PC-9 (cell line): ENCODE data around the gene SLC7A5.

Experiments used
- EZH2 ChIP-seq: fragments of 200-600 bp; sonication (generic); IDR thresholded peaks from 2 replicates; pipeline ENCODE4 v1.8.0; 2017; ENCODE audit warnings: antibody characterized with exemption, low read depth
- TF ChIP-seq, protein P1 (sequence below): fragments of 200-600 bp; sonication (generic); conservative IDR thresholded peaks from 2 replicates; pipeline ENCODE4 v1.6.1; 2017; ENCODE audit warnings: mixed run types, antibody characterized with exemption, mild to moderate bottlenecking, moderate library complexity

DNA sequence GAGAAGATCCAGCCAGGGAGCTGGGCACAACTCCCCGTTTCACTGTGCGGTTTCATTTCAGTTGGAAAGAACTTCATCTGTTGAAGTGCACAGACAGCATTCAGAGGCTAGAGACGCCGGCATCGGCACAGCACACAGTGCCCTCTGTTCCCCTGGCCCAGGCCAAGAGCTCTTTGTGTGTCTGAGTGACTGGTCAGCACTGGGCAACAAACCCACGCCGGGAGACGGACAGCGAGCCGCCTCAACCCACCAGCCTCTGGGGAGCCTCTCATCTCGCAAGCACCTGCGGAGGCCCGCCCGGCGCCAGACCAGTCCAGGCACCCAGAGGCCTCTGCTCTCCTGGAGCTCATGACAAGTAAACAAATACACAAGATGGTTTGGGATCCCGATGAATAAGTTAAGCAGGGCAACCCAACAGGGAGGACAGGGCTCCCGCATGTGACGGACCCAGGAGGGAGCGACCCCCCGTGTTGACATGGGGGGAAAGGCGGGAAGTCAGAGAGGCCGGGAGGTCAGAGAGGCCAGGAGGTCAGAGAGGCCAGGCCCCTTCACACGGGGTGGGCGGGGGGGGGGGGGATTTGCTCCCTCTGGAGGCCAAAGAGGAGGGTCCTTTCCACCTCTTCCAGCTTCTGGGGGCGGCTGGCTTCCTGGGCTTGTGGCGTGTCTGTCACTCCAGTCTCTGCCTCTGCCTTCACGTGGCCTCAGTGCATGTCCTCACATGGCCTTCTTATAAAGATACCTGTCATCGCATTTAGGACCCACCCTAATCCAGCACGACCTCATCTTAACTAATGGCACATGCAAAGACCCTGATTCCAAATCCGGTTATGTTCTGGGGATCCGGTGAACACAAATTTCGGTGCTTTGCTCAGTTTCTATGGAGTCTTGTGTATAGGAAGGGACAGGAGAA lies 77.8 kb downstream of the SLC7A5 start:
- TF ChIP-seq, protein P1, sequence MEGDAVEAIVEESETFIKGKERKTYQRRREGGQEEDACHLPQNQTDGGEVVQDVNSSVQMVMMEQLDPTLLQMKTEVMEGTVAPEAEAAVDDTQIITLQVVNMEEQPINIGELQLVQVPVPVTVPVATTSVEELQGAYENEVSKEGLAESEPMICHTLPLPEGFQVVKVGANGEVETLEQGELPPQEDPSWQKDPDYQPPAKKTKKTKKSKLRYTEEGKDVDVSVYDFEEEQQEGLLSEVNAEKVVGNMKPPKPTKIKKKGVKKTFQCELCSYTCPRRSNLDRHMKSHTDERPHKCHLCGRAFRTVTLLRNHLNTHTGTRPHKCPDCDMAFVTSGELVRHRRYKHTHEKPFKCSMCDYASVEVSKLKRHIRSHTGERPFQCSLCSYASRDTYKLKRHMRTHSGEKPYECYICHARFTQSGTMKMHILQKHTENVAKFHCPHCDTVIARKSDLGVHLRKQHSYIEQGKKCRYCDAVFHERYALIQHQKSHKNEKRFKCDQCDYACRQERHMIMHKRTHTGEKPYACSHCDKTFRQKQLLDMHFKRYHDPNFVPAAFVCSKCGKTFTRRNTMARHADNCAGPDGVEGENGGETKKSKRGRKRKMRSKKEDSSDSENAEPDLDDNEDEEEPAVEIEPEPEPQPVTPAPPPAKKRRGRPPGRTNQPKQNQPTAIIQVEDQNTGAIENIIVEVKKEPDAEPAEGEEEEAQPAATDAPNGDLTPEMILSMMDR: no peak
- no peak for TF ChIP-seq EZH2
